ENCODE measurements around the gene HTR7.

Gene HTR7

GRCh38 chr10:90740265-90740664, 117.6 kb downstream of the HTR7 start:
- DNase-seq (ENCODE audit: low read depth) = no peak

- no peak for DNase-seq (ENCODE audit: low read depth)
These were observed 119.0 kb downstream of the HTR7 start for GRCh38 chr10:90738885-90739284.

- no peak for DNase-seq (ENCODE audit: low read depth)
These were observed 123.4 kb downstream of the HTR7 start for GRCh38 chr10:90734415-90734814.

- DNase-seq (ENCODE audit: low read depth) = no peak
These were observed 125.3 kb downstream of the HTR7 start for GRCh38 chr10:90732581-90732980.

- DNase-seq (ENCODE audit: low read depth) = no peak
These were observed 134.3 kb downstream of the HTR7 start for GRCh38 chr10:90723416-90724068.

GRCh38 chr10:90722832-90723231, 135.0 kb downstream of the HTR7 start:
- no peak for DNase-seq (ENCODE audit: low read depth)

GRCh38 chr10:90718182-90718581, 139.7 kb downstream of the HTR7 start:
- no peak for DNase-seq (ENCODE audit: low read depth)

GRCh38 chr10:90712529-90712928, 145.3 kb downstream of the HTR7 start:
- DNase-seq (ENCODE audit: low read depth) = no peak

- DNase-seq (ENCODE audit: low read depth) = no peak
These were observed 148.1 kb downstream of the HTR7 start for GRCh38 chr10:90709727-90710126.

- no peak for DNase-seq (ENCODE audit: low read depth)
These were observed 150.2 kb downstream of the HTR7 start for GRCh38 chr10:90707657-90708056.

GRCh38 chr10:90701428-90701827, 156.4 kb downstream of the HTR7 start:
- DNase-seq (ENCODE audit: low read depth) = no peak

GRCh38 chr10:90695915-90696676, 161.7 kb downstream of the HTR7 start:
- DNase-seq (ENCODE audit: low read depth) = no peak

Data from activated gamma-delta T cell treated with anti-CD3 and anti-CD28 coated beads, Interleukin-2, amount 50 U/mL, for 16 hours (primary cell).